K562 (cell line): ENCODE data around the gene TGFBR2. TPM values are rescaled to one million over a fixed set of nuclear protein-coding genes. Genes with fewer than 3 reads are reported as not detected.

Source experiments
- ATAC-seq: fragments of 200-7000 bp; cut with Tn5 transposase; 3 replicates; pipeline ENCODE4 v1.9.1; 2020; ENCODE audit warnings: moderate library complexity
- BruUV-seq: library from RNA; stranded (reverse); fragments of 400-500 nt; replicated peaks from 2 replicates; lab custom pipeline; 2021; lab: Mats Ljungman, UMichigan
- CTCF ChIA-PET: fragments of 300-600 bp; formaldehyde crosslinking; extraction: SDS; loops from one replicate; lab custom pipeline; 2021; ENCODE audit warnings: low intra/inter-chr PET ratio; lab: Yijun Ruan, JAX
- POLR2A ChIA-PET: fragments of 300-600, 350-650 bp; sonication (Branson Sonifier 250); formaldehyde crosslinking; extraction: SDS; loops from one replicate; lab custom pipeline; 2021; ENCODE audit warnings: antibody characterized with exemption, inconsistent platforms; lab: Yijun Ruan, JAX
- DNase-seq, 4 experiments: peaks; one replicate each; pipeline versions ENCODE4 v3.0.0 to v3.0.0-alpha.2; 2011 to 2018; ENCODE audit warnings: low spot score in 3 of 4, mixed read lengths in 3 of 4; ENCODE audit errors: extremely low read depth in 1 of 4
- FAIRE-seq: peaks from 2 replicates; lab custom pipeline; 2011; peaks lifted over from hg19 to GRCh38; lab: Jason Lieb, UNC
- H2AFZ ChIP-seq: 2 replicates; pipeline ENCODE4 v1.6.0; 2011; ENCODE audit warnings: low read depth, low read length, control low read depth, inconsistent platforms
- H3K27ac ChIP-seq: fragments of 200-600 bp; 3 replicates; pipeline ENCODE4 v1.8.0; 2011; ENCODE audit warnings: low read depth, mild to moderate bottlenecking, control low read depth, inconsistent platforms, low read length, moderate library complexity, mixed read lengths; ENCODE audit errors: extremely low read depth
- H3K27me3 ChIP-seq, 2 experiments: fragments of 300-600 bp in 1 of 2; 2 replicates in 1 of 2; 3 replicates in 1 of 2; pipeline versions ENCODE4 v1.6.0 to v1.8.0; 2011; ENCODE audit warnings: inconsistent platforms in 2 of 2, low read length in 2 of 2, mild to moderate bottlenecking in 1 of 2, mixed read lengths in 1 of 2, moderate library complexity in 1 of 2; ENCODE audit not compliant: control insufficient read depth in 2 of 2, insufficient read depth in 2 of 2
- H3K36me3 ChIP-seq: fragments of 300-600 bp; 3 replicates; pipeline ENCODE4 v1.8.0; 2011; ENCODE audit warnings: mild to moderate bottlenecking, low read length, inconsistent platforms; ENCODE audit not compliant: control insufficient read depth, insufficient read depth
- H3K4me1 ChIP-seq, 2 experiments: fragments of 200-600 bp in 1 of 2; replicated peaks in 1 of 2; 2 replicates in 1 of 2; 3 replicates in 1 of 2; pipeline versions ENCODE4 v1.5.1 to v1.8.0; 2011; ENCODE audit warnings: inconsistent platforms in 2 of 2, low read length in 2 of 2, mild to moderate bottlenecking in 1 of 2, mixed read lengths in 1 of 2, moderate library complexity in 1 of 2; ENCODE audit not compliant: control insufficient read depth in 2 of 2, insufficient read depth in 2 of 2
- H3K4me2 ChIP-seq: 2 replicates; pipeline ENCODE4 v1.6.1; 2011; ENCODE audit warnings: low read length, control low read depth, inconsistent platforms, mixed read lengths; ENCODE audit not compliant: insufficient read depth
- H3K4me3 ChIP-seq: fragments of 200-600 bp; sonication (generic), shearing (Covaris generic); 2 replicates; pipeline ENCODE4 v1.5.1; 2016; ENCODE audit warnings: control low read depth, inconsistent platforms
- H3K79me2 ChIP-seq: fragments of 200-600 bp; 3 replicates; pipeline ENCODE4 v1.8.0; 2011; ENCODE audit warnings: low read length, inconsistent platforms; ENCODE audit not compliant: control insufficient read depth, insufficient read depth
- H3K9ac ChIP-seq, 2 experiments: 2 replicates each; pipeline versions ENCODE4 v1.6.0 to v1.6.1; 2011; ENCODE audit warnings: low read depth in 2 of 2, low read length in 2 of 2, control low read depth in 1 of 2, inconsistent platforms in 1 of 2, mild to moderate bottlenecking in 1 of 2, mixed read lengths in 1 of 2; ENCODE audit not compliant: insufficient read depth in 1 of 2
- H3K9me1 ChIP-seq: one replicate; pipeline ENCODE4 v1.6.0; 2011; ENCODE audit warnings: inconsistent platforms, mild to moderate bottlenecking, low read length, moderate library complexity; ENCODE audit not compliant: control insufficient read depth, insufficient read depth
- H3K9me3 ChIP-seq: replicated peaks from 2 replicates; pipeline ENCODE4 v1.5.1; 2011; ENCODE audit warnings: low read depth, low read length, inconsistent platforms; ENCODE audit not compliant: control insufficient read depth, insufficient read depth
- H4K20me1 ChIP-seq: replicated peaks from 2 replicates; pipeline ENCODE4 v1.6.1; 2011; ENCODE audit warnings: low read length, inconsistent platforms, mixed read lengths; ENCODE audit not compliant: control insufficient read depth, insufficient read depth
- ARID2 ChIP-seq: fragments of 450-650 bp; IDR thresholded peaks from 2 replicates; pipeline ENCODE4 v1.6.1; 2017; ENCODE audit warnings: antibody characterized with exemption, mild to moderate bottlenecking
- ATF6 ChIP-seq: sonication (generic); formaldehyde crosslinking; IDR thresholded peaks from 2 replicates; pipeline ENCODE4 v1.4.0; 2020; ENCODE audit warnings: mild to moderate bottlenecking, missing genetic modification reagents
- BRF1 ChIP-seq: IDR thresholded peaks from 3 replicates; pipeline ENCODE4 v1.6.1; 2011; ENCODE audit warnings: borderline replicate concordance, mild to moderate bottlenecking; ENCODE audit not compliant: insufficient read length; ENCODE audit errors: extremely low read depth
- EP400 ChIP-seq: fragments of 450-650 bp; IDR thresholded peaks from 2 replicates; pipeline ENCODE4 v1.6.1; 2017; ENCODE audit warnings: antibody characterized with exemption, mild to moderate bottlenecking, moderate library complexity
- GATA2 ChIP-seq: sonication (generic); formaldehyde crosslinking; IDR thresholded peaks from 2 replicates; pipeline ENCODE4 v1.4.0; 2020; ENCODE audit warnings: mild to moderate bottlenecking, missing genetic modification reagents
- HNRNPK ChIP-seq: fragments of 200-400 bp; formaldehyde crosslinking; IDR thresholded peaks from one replicate; pipeline ENCODE4 v1.6.1; 2018; ENCODE audit warnings: mild to moderate bottlenecking, low read depth, low read length; ENCODE audit not compliant: poor library complexity, severe bottlenecking
- PCBP2 ChIP-seq: fragments of 200-400 bp; formaldehyde crosslinking; IDR thresholded peaks from 2 replicates; pipeline ENCODE4 v1.6.1; 2018; ENCODE audit warnings: low read length, low read depth, mild to moderate bottlenecking, moderate library complexity; ENCODE audit not compliant: poor library complexity, severe bottlenecking
- PML ChIP-seq: IDR thresholded peaks from 2 replicates; pipeline ENCODE4 v1.6.1; 2012; ENCODE audit warnings: low read length, inconsistent platforms
- RBM25 ChIP-seq: fragments of 200-400 bp; formaldehyde crosslinking; IDR thresholded peaks from 2 replicates; pipeline ENCODE4 v1.6.1; 2018; ENCODE audit warnings: low read length, low read depth, moderate library complexity; ENCODE audit not compliant: severe bottlenecking
- RUNX1 ChIP-seq: sonication (generic); IDR thresholded peaks from 2 replicates; pipeline ENCODE4 v1.6.1; 2016; ENCODE audit warnings: antibody characterized with exemption, low read depth
- SMAD2 ChIP-seq: fragments of 150-350 bp; IDR thresholded peaks from 2 replicates; pipeline ENCODE4 v1.6.1; 2014; ENCODE audit warnings: low read depth, mild to moderate bottlenecking, low read length
- TGIF2 ChIP-seq: sonication (generic); formaldehyde crosslinking; IDR thresholded peaks from 2 replicates; pipeline ENCODE4 v1.8.1; 2022; ENCODE audit warnings: mild to moderate bottlenecking, missing genetic modification reagents, moderate library complexity
- ZNF23 ChIP-seq: fragments of 250-450 bp; sonication (Bioruptor Pico); IDR thresholded peaks from 2 replicates; pipeline ENCODE4 v1.4.0; 2020; ENCODE audit warnings: mild to moderate bottlenecking
- ZNF717 ChIP-seq: fragments of 250-450 bp; sonication (Bioruptor Pico); IDR thresholded peaks from 2 replicates; pipeline ENCODE4 v1.5.0; 2021
- WGBS: fragments of 100-300 bp; shearing (Covaris generic); methylation state at CpG from one replicate; pipeline ENCODE4 v1.1.6; 2016; ENCODE audit warnings: low coverage, mixed read lengths; ENCODE audit not compliant: insufficient coverage; ENCODE audit errors: missing lambda C conversion rate; 5-methylcytosine and 5-hydroxymethylcytosine counted together
- in situ Hi-C: fragments of 300-500 bp; cut with MboI; formaldehyde crosslinking; loops from 4 replicates; pipeline ENCODE4 v1.15.0; 2018; ENCODE audit warnings: inconsistent platforms, mixed read lengths
- intact Hi-C: fragments of 100-400 bp; cut with micrococcal nuclease; formaldehyde crosslinking; loops from 2 replicates; pipeline ENCODE4 v1.14.2; 2022
- polyA plus RNA-seq, 8 experiments: library from polyadenylated mRNA; depleted of rRNA in 4 of 8; stranded (reverse) in 5 of 8; unstranded in 3 of 8; fragments of >200 nt; fragmentation: Nextera tagmentation in 2 of 8; fragmentation: Illumina TruSeq in 1 of 8; extraction: Ambion mirVana in 2 of 8; extraction: Trizol in 1 of 8; gene quantifications; 2 replicates each; pipeline versions ENCODE4 v1.2.1 to v1.2.3, GENCODE V29; 2011 to 2014; ENCODE audit warnings: inconsistent platforms in 1 of 8, missing spikeins in 1 of 8
- total RNA-seq, 7 experiments: library from RNA; depleted of rRNA in 6 of 7; stranded (reverse); fragments of >200 nt in 6 of 7; fragmentation: Illumina TruSeq in 2 of 7; extraction: Trizol in 2 of 7; gene quantifications; 2 replicates each; pipeline versions ENCODE4 v1.2.1 to v1.2.3, GENCODE V29; 2011 to 2021; ENCODE audit warnings: low replicate concordance in 1 of 7
- TF ChIP-seq, protein P1 (sequence below): fragments of 250-450 bp; sonication (Bioruptor Pico); IDR thresholded peaks from 2 replicates; pipeline ENCODE4 v1.5.1; 2021; ENCODE audit warnings: mild to moderate bottlenecking

TGFBR2 gene
- total and polyA plus RNA-seq, 9 of the 15 experiments (the other 6 are each of a cell fraction or from before 2014, with no cell fraction given), result 0.11 to 0.84 (median 0.24) TPM

DNA sequence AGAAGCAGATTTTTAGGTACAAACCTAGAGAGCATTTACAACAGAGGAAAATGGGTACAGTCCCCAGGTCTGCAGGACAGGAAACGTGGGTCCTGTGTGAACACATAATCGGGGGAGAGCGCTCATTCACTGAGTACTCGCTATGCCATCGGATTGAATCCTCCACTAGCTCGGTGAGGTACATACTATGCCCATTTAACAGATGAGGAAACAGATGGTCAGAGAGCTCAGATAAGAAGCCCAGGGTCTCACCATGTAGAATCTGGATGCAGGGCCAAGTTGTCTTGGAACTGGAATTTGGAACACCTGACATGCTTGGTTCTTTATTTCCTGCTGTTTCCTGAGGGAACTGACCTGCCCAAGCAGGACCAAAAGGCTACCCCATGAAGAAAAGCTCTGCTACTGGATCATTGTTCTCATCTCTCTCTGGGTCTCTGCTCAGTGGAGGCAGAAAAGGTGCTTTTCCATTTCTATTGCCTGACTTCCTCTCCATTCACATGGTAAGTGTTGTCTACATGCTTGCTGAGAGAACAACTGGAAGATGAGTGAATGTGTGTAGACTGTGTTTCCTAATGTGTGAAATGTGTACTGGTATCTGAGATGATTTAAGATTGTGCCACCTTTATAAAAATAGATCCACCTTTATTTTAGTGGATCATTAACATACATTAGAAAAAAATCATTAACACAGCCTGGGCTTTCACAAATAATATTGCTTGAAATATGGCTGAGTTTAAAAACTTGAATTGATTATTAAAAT is 89.1 kb downstream of the TGFBR2 start:
- Histone ChIP-seq H2AFZ (no peak overlapping the region), H3K9me1 (no peaks in the 10 kb centered on the region), H3K4me2 (no peak overlapping the region), H3K27me3 (no peaks in the 10 kb centered on the region), H3K9me3 (no peaks in the 10 kb centered on the region), H3K4me1 (no peaks in the 10 kb centered on the region)
- CTCF ChIA-PET, result no interaction called here
- no peak for FAIRE-seq
- intact Hi-C loops, result no loop called here
- TF ChIP-seq ZNF717 (CRISPR knock-in tag) (no peak), TGIF2 (CRISPR knock-in tag) (no peak), ARID2 (no peak), ZNF23 (CRISPR knock-in tag) (no peak), RBM25 (no peak), BRF1 (no peak), GATA2 (CRISPR knock-in tag) (no peak), ATF6 (no peak), RUNX1 (no peak), PML (no peak), EP400 (no peak), PCBP2 (no peak), SMAD2 (no peak), HNRNPK (no peak)
- TF ChIP-seq, protein P1, sequence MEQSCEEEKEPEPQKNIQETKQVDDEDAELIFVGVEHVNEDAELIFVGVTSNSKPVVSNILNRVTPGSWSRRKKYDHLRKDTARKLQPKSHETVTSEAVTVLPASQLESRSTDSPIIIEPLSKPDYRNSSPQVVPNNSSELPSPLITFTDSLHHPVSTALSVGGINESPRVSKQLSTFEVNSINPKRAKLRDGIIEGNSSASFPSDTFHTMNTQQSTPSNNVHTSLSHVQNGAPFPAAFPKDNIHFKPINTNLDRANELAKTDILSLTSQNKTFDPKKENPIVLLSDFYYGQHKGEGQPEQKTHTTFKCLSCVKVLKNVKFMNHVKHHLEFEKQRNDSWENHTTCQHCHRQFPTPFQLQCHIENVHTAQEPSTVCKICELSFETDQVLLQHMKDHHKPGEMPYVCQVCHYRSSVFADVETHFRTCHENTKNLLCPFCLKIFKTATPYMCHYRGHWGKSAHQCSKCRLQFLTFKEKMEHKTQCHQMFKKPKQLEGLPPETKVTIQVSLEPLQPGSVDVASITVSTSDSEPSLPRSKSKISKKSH (CRISPR knock-in tag), result no peak
- TF ChIP-seq, all 486 proteins: peak for 0
- ATAC-seq (no peak), DNase-seq (no peak)
- 0% methylated on average over 6 of the region's 6 CpGs for WGBS
- Histone ChIP-seq H3K9ac (no peak overlapping the region), H3K36me3 (no peaks in the 10 kb centered on the region), H4K20me1 (no peaks in the 10 kb centered on the region), H3K27ac (no peak overlapping the region), H3K79me2 (no peaks in the 10 kb centered on the region), H3K4me3 (no peak overlapping the region)
- POLR2A ChIA-PET, result interaction anchor here (0.6 kb wide), 1 partner anchor 81 kb away, joined by 3 read pairs; no protein-coding TSS in a partner anchor
- no TSS peak for BruUV-seq
- in situ Hi-C loops, result no loop called here
